Type B pancreatic cell (in vitro differentiated cells): Measurements from ENCODE around the gene ADAM33. TPM values are rescaled to one million over a fixed set of nuclear protein-coding genes. Genes with fewer than 3 reads are reported as not detected.

Source experiments
- DNase-seq: peaks from one replicate; pipeline ENCODE4 v3.0.0; 2021; ENCODE audit warnings: mixed read lengths; ENCODE audit not compliant: unreplicated experiment; ENCODE audit errors: extremely low spot score
- H3K27ac Mint-ChIP-seq: 2 replicates; pipeline ENCODE4 v1.8.0; 2021; ENCODE audit warnings: mild to moderate bottlenecking, mixed read lengths
- H3K27me3 Mint-ChIP-seq: 2 replicates; pipeline ENCODE4 v1.8.0; 2021; ENCODE audit warnings: mixed read lengths
- H3K36me3 Mint-ChIP-seq: 2 replicates; pipeline ENCODE4 v1.8.0; 2021; ENCODE audit warnings: mixed read lengths
- H3K4me1 Mint-ChIP-seq: one replicate; pipeline ENCODE4 v1.8.0; 2021; ENCODE audit warnings: mixed read lengths; ENCODE audit not compliant: unreplicated experiment
- H3K4me3 Mint-ChIP-seq: 2 replicates; pipeline ENCODE4 v1.8.0; 2021; ENCODE audit warnings: mild to moderate bottlenecking, mixed read lengths
- H3K9me3 Mint-ChIP-seq: 2 replicates; pipeline ENCODE4 v1.8.0; 2021; ENCODE audit warnings: mixed read lengths
- CTCF ChIP-seq: fragments of 200-600 bp; sonication (generic); conservative IDR thresholded peaks from 2 replicates; pipeline ENCODE4 v1.5.0; 2021; ENCODE audit warnings: antibody characterized with exemption, mild to moderate bottlenecking
- total RNA-seq: library from RNA; stranded (reverse); gene quantifications from 2 replicates; pipeline ENCODE4 v1.2.1, GENCODE V29; 2021; ENCODE audit warnings: low replicate concordance

Gene ADAM33
- total RNA-seq, 1 donor from 2014 or later, result 8.2 TPM

GRCh38 chr20:3712279-3712873, 30.6 kb upstream of the ADAM33 start, which contains the start of gene SIGLEC1:
SIGLEC1 (minus strand) TSS chr20:3712600; CDS start chr20:3707128, 5,472 bp downstream.
- no peak for TF ChIP-seq CTCF
- no peaks in the 10 kb centered on the region for H3K36me3 Mint-ChIP-seq
- peaks cover 6% of the 10 kb centered on the region for H3K27me3 Mint-ChIP-seq
- H3K9me3 Mint-ChIP-seq, result no peaks in the 10 kb centered on the region
- H3K27ac Mint-ChIP-seq, result no peak within 1 kb of the TSS
- DNase-seq, result no peak
- no peak within 1 kb of the TSS for H3K4me3 Mint-ChIP-seq
- no peaks in the 10 kb centered on the region for H3K4me1 Mint-ChIP-seq

DNA sequence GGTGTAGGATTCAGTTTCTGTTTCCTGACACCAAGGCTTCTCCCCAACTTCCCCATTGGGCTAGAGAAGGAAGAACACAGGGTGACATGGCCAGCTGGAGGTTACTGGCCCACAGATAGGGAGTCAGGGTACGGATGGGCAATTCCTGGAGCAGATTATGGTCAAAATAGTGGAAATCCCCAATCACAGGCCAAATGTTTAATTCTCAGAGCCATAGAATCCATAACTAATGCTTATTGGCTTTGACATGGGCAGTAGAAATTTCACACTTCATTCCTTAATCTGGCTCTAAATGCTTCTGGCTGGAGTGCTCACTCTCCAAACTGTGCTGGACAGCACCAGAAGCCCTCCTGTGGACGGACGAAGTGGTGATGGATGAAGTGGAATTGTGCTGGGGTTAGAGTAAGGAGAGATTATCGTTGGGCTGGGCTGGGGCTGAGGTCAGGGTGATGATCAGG, 29.7 kb upstream of the ADAM33 start:
- no peak for DNase-seq
- no peak for TF ChIP-seq CTCF
- H3K9me3 Mint-ChIP-seq, result no peaks in the 10 kb centered on the region
- no peaks in the 10 kb centered on the region for H3K4me1 Mint-ChIP-seq
- H3K36me3 Mint-ChIP-seq, result no peaks in the 10 kb centered on the region
- H3K4me3 Mint-ChIP-seq, result no peak overlapping the region
- H3K27ac Mint-ChIP-seq, result no peak overlapping the region
- peaks cover 6% of the 10 kb centered on the region for H3K27me3 Mint-ChIP-seq

DNA sequence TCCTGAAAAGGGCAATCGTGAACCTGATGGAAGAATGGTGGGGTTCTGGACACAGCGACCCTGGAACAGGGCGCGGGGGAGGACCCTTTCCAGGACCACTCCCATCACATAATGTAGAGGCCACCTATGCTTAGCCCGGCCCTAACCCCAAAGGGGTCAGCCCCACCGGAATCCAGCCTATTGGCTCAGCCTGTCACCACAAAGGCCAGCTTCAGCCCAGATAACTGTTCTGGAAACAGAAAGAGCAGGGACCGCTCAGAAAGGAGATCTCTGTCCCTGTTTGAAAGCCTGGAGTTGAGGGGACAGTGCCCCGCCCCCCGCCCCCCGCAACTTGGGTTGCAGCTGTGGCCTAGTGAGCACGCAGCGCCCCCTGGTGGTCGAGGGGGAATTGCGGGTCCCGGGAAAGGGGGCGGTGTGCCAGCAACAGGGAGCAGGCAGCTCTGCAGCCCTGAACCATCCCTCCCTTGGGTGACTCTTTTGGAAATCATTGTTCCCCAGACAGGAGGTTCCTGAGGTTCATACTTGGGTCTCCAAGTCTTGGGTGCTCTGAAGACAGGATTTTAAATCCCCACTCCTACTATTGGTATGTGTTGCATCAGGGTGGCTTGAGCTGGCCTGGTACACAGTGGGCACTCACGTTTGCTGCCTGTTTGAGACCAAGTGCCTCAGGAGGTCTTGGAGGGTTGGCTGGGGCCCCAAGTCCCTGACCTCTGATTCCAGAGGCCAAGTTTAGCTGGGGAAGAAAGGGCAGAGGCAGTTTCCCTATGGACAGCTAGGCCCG, 29.1 kb upstream of the ADAM33 start:
- peaks cover 6% of the 10 kb centered on the region for H3K27me3 Mint-ChIP-seq
- no peaks in the 10 kb centered on the region for H3K4me1 Mint-ChIP-seq
- H3K4me3 Mint-ChIP-seq, result no peak overlapping the region
- no peak overlapping the region for H3K27ac Mint-ChIP-seq
- no peak for DNase-seq
- H3K36me3 Mint-ChIP-seq, result no peaks in the 10 kb centered on the region
- no peaks in the 10 kb centered on the region for H3K9me3 Mint-ChIP-seq
- peak; percentile 99 for TF ChIP-seq CTCF

GRCh38 chr20:3710011-3710466, 28.2 kb upstream of the ADAM33 start:
- Mint-ChIP-seq H3K27me3 (peaks cover 6% of the 10 kb centered on the region), H3K27ac (no peak overlapping the region), H3K9me3 (no peaks in the 10 kb centered on the region), H3K36me3 (no peaks in the 10 kb centered on the region), H3K4me3 (no peak overlapping the region), H3K4me1 (no peaks in the 10 kb centered on the region)
- no peak for TF ChIP-seq CTCF
- DNase-seq, result no peak

- no peaks in the 10 kb centered on the region for H3K4me1 Mint-ChIP-seq
- no peak for DNase-seq
- no peak overlapping the region for H3K27ac Mint-ChIP-seq
- no peak overlapping the region for H3K4me3 Mint-ChIP-seq
- no peak for TF ChIP-seq CTCF
- peaks cover 9% of the 10 kb centered on the region for H3K27me3 Mint-ChIP-seq
- H3K9me3 Mint-ChIP-seq, result no peaks in the 10 kb centered on the region
- H3K36me3 Mint-ChIP-seq, result no peaks in the 10 kb centered on the region
Observed at GRCh38 chr20:3707508-3707899, 25.7 kb upstream of the ADAM33 start.
